IPS-18a (cell line): ENCODE data around the gene RAD21L1.
"Not testable (repeated sequence)": the region's sequence is repeated elsewhere in the genome, so short reads cannot be mapped to it uniquely, and the experiment has no call there.

Experiments
- H3K27ac ChIP-seq: one replicate; pipeline ENCODE4 v1.5.1; 2013; ENCODE audit warnings: low read length
- H3K27me3 ChIP-seq: one replicate; pipeline ENCODE4 v1.6.1; 2013; ENCODE audit warnings: mild to moderate bottlenecking, low read length; ENCODE audit not compliant: control insufficient read depth, insufficient read depth
- H3K36me3 ChIP-seq: one replicate; pipeline ENCODE4 v1.6.1; 2013; ENCODE audit warnings: low read depth, low read length; ENCODE audit not compliant: control insufficient read depth
- H3K4me1 ChIP-seq: one replicate; pipeline ENCODE4 v1.6.1; 2013; ENCODE audit warnings: low read depth, low read length; ENCODE audit not compliant: control insufficient read depth
- H3K4me3 ChIP-seq: one replicate; pipeline ENCODE4 v1.5.1; 2013; ENCODE audit warnings: low read length
- H3K9ac ChIP-seq: one replicate; pipeline ENCODE4 v1.6.1; 2013; ENCODE audit warnings: mild to moderate bottlenecking, low read length, moderate library complexity
- H3K9me3 ChIP-seq: one replicate; pipeline ENCODE4 v1.6.1; 2013; ENCODE audit warnings: low read depth, low read length; ENCODE audit not compliant: control insufficient read depth

RAD21L1 gene

GRCh38 chr20:1212607-1213396 lies 13.0 kb upstream of the RAD21L1 start:
- H3K9me3 ChIP-seq: no peaks in the 10 kb centered on the region
- H3K4me1 ChIP-seq: peaks cover 9% of the 10 kb centered on the region
- H3K4me3 ChIP-seq: peak overlapping the region; percentile 14
- no peak overlapping the region for H3K9ac ChIP-seq
- H3K27ac ChIP-seq: no peak overlapping the region
- no peaks in the 10 kb centered on the region for H3K36me3 ChIP-seq
- peaks cover 6% of the 10 kb centered on the region for H3K27me3 ChIP-seq

GRCh38 chr20:1214838-1215261 lies 11.0 kb upstream of the RAD21L1 start:
- no peak overlapping the region for H3K4me3 ChIP-seq
- H3K27me3 ChIP-seq: peaks cover 6% of the 10 kb centered on the region
- H3K9ac ChIP-seq: no peak overlapping the region
- H3K36me3 ChIP-seq: no peaks in the 10 kb centered on the region
- no peak overlapping the region for H3K27ac ChIP-seq
- H3K9me3 ChIP-seq: no peaks in the 10 kb centered on the region
- peaks cover 9% of the 10 kb centered on the region for H3K4me1 ChIP-seq

GRCh38 chr20:1215386-1216170 lies 10.3 kb upstream of the RAD21L1 start:
- peaks cover 6% of the 10 kb centered on the region for H3K27me3 ChIP-seq
- no peaks in the 10 kb centered on the region for H3K9me3 ChIP-seq
- no peak overlapping the region for H3K27ac ChIP-seq
- no peak overlapping the region for H3K4me3 ChIP-seq
- H3K9ac ChIP-seq: no peak overlapping the region
- peaks cover 9% of the 10 kb centered on the region for H3K4me1 ChIP-seq
- H3K36me3 ChIP-seq: no peaks in the 10 kb centered on the region

GRCh38 chr20:1216527-1217427 lies 9.1 kb upstream of the RAD21L1 start:
- not testable (repeated sequence) for H3K4me3 ChIP-seq, H3K27me3 ChIP-seq, H3K4me1 ChIP-seq, H3K9me3 ChIP-seq, H3K9ac ChIP-seq, H3K27ac ChIP-seq, H3K36me3 ChIP-seq

- H3K36me3 ChIP-seq, H3K27ac ChIP-seq, H3K9me3 ChIP-seq, H3K4me1 ChIP-seq, H3K9ac ChIP-seq, H3K4me3 ChIP-seq: not testable (repeated sequence)
- H3K27me3 ChIP-seq: peaks cover 24% of the 10 kb centered on the region
Measured at GRCh38 chr20:1222750-1223149, 3.1 kb upstream of the RAD21L1 start.

- Histone ChIP-seq H3K27ac (no peak overlapping the region), H3K4me1 (no peaks in the 10 kb centered on the region), H3K36me3 (no peaks in the 10 kb centered on the region), H3K27me3 (peaks cover 38% of the 10 kb centered on the region), H3K4me3 (no peak overlapping the region), H3K9me3 (no peaks in the 10 kb centered on the region), H3K9ac (no peak overlapping the region)
Measured at GRCh38 chr20:1224205-1224890, 1.5 kb upstream of the RAD21L1 start.

GRCh38 chr20:1225263-1225782 lies 521 bp upstream of the RAD21L1 start:
- Histone ChIP-seq H3K36me3 (no peaks in the 10 kb centered on the region), H3K4me1 (no peaks in the 10 kb centered on the region), H3K27me3 (peaks cover 38% of the 10 kb centered on the region), H3K9me3 (no peaks in the 10 kb centered on the region), H3K9ac (no peak overlapping the region), H3K27ac (no peak overlapping the region), H3K4me3 (peak overlapping the region; percentile 58)

GRCh38 chr20:1229541-1229940 lies 3.7 kb downstream of the RAD21L1 start:
- H3K9ac ChIP-seq: no peak overlapping the region
- H3K27me3 ChIP-seq: peaks cover 33% of the 10 kb centered on the region
- no peaks in the 10 kb centered on the region for H3K9me3 ChIP-seq
- no peak overlapping the region for H3K27ac ChIP-seq
- H3K4me1 ChIP-seq: no peaks in the 10 kb centered on the region
- H3K4me3 ChIP-seq: no peak overlapping the region
- H3K36me3 ChIP-seq: no peaks in the 10 kb centered on the region

GRCh38 chr20:1232286-1233111 lies 6.7 kb downstream of the RAD21L1 start:
- H3K36me3 ChIP-seq: no peaks in the 10 kb centered on the region
- H3K27me3 ChIP-seq: peaks cover 16% of the 10 kb centered on the region
- no peak overlapping the region for H3K4me3 ChIP-seq
- no peaks in the 10 kb centered on the region for H3K9me3 ChIP-seq
- no peak overlapping the region for H3K27ac ChIP-seq
- H3K4me1 ChIP-seq: no peaks in the 10 kb centered on the region
- no peak overlapping the region for H3K9ac ChIP-seq

GRCh38 chr20:1240549-1240948 lies 14.7 kb downstream of the RAD21L1 start:
- H3K4me1 ChIP-seq: no peaks in the 10 kb centered on the region
- H3K9me3 ChIP-seq: no peaks in the 10 kb centered on the region
- no peak overlapping the region for H3K27ac ChIP-seq
- no peaks in the 10 kb centered on the region for H3K27me3 ChIP-seq
- no peak overlapping the region for H3K4me3 ChIP-seq
- H3K9ac ChIP-seq: no peak overlapping the region
- no peaks in the 10 kb centered on the region for H3K36me3 ChIP-seq
